SHP77 (cell line): ENCODE measurements around the gene INO80.

ENCODE experiments used
- DNase-seq, 2 experiments: peaks; one replicate each; lab custom pipeline; 2025; lab: John Stamatoyannopoulos, UW

Gene INO80

GRCh38 chr15:40930430-40931299 is 185.4 kb downstream of the INO80 start:
- peak; percentile 50 to 57 for DNase-seq

- peak in 1 of 2 experiments; percentile 51 for DNase-seq
These were observed 186.2 kb downstream of the INO80 start for GRCh38 chr15:40929660-40930429.
